HFFc6 (cell line): Measurements from ENCODE around the gene SLCO1A2. TPM values are rescaled to one million over a fixed set of nuclear protein-coding genes. Genes with fewer than 3 reads are reported as not detected.
"Not testable (repeated sequence)": the region's sequence is repeated elsewhere in the genome, so short reads cannot be mapped to it uniquely, and the experiment has no call there.

Experiments
- DNase-seq: peaks from one replicate; pipeline ENCODE4 v3.0.0-alpha.2; 2018
- H3K27ac Mint-ChIP-seq: 2 replicates; pipeline ENCODE4 v1.8.0; 2020; ENCODE audit warnings: mild to moderate bottlenecking, mixed read lengths
- H3K27me3 Mint-ChIP-seq: 2 replicates; pipeline ENCODE4 v1.8.0; 2021; ENCODE audit warnings: mild to moderate bottlenecking, moderate library complexity, mixed read lengths; ENCODE audit not compliant: insufficient read depth
- H3K36me3 Mint-ChIP-seq: 2 replicates; pipeline ENCODE4 v1.8.0; 2021; ENCODE audit warnings: low read depth, mixed read lengths
- H3K4me1 Mint-ChIP-seq: 2 replicates; pipeline ENCODE4 v1.8.0; 2020; ENCODE audit warnings: low read depth, mixed read lengths
- H3K4me3 Mint-ChIP-seq: 2 replicates; pipeline ENCODE4 v1.8.0; 2020; ENCODE audit warnings: mild to moderate bottlenecking, moderate library complexity, mixed read lengths
- H3K9me3 Mint-ChIP-seq: 2 replicates; pipeline ENCODE4 v1.8.0; 2020; ENCODE audit warnings: mild to moderate bottlenecking, mixed read lengths
- long read RNA-seq: library from polyadenylated mRNA; unstranded; transcript quantifications from one replicate; pipeline ENCODE4 v2.0.0, GENCODE V29; 2019
- total RNA-seq, 6 experiments: library from RNA; stranded (reverse); fragmentation: NEBNext Ultra II Directional; extraction: Animal tissue kit (Norgen Biotek cat#: 25700); gene quantifications; 2 replicates in 1 of 6; 3 replicates in 5 of 6; pipeline ENCODE4 v1.2.3, GENCODE V29; 2021
- TF ChIP-seq, protein P1 (sequence below): fragments of 200-600 bp; sonication (generic); IDR thresholded peaks from 2 replicates; pipeline ENCODE4 v1.5.0; 2021; ENCODE audit warnings: antibody characterized with exemption, mild to moderate bottlenecking

SLCO1A2 gene, protein sequence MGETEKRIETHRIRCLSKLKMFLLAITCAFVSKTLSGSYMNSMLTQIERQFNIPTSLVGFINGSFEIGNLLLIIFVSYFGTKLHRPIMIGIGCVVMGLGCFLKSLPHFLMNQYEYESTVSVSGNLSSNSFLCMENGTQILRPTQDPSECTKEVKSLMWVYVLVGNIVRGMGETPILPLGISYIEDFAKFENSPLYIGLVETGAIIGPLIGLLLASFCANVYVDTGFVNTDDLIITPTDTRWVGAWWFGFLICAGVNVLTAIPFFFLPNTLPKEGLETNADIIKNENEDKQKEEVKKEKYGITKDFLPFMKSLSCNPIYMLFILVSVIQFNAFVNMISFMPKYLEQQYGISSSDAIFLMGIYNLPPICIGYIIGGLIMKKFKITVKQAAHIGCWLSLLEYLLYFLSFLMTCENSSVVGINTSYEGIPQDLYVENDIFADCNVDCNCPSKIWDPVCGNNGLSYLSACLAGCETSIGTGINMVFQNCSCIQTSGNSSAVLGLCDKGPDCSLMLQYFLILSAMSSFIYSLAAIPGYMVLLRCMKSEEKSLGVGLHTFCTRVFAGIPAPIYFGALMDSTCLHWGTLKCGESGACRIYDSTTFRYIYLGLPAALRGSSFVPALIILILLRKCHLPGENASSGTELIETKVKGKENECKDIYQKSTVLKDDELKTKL
- total RNA-seq, result not detected
- long read RNA-seq, result 0 reads

DNA sequence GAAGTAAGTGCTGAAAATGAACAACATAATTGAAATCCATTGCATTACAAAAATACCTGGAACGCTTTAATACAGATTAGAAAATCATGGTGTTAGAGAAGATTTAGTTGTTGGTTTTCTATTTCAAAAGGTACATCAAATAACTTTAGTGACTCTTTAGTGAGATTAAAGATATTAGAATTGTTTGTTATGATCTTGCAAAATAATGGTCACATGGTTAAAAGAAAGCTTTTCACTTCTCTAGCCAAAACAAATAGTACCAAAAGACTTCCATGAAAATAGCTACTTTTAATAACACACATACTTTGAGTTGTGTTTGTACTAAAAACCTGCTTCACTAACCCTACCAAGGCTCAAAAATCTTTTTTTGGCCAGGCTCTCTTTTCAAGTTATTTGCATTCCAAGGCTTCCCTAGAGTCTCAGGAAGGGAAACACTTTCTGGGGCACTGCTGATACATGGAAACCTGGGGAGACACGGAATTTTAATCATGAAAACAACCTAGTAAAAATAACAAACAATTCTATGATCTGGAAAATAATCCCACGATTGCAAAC lies at the start of gene SLCO1A2:
Gene SLCO1A2 (minus strand): TSS at position 147 of the 555 bp plus-strand sequence. CDS start 270 bp downstream, outside the sequence.
- DNase-seq, result no peak
- peaks cover 18% of the 10 kb centered on the region for H3K9me3 Mint-ChIP-seq

DNA sequence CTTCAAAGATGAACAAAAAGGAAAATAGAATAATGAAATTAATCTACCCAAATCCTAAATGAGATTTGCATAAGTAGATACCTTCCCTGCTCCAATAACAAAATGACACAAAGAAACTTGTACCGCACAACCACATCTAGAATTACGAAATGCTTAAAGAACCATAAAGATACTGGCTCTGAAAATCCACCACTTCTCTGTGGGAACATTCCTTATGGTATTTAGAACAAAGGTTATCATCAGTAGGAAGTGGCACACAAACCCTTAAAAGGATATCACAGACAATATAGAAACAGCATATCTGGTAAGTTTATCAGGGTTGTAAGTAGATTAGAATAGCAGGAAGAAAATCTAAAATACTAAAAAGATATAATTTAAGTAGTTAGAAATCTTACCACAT lies 49.5 kb upstream of the SLCO1A2 start:
- Mint-ChIP-seq H3K4me1 (no peaks in the 10 kb centered on the region), H3K27ac (no peak overlapping the region), H3K27me3 (no peaks in the 10 kb centered on the region; the same call in 1 of the 2 replicates), H3K4me3 (no peak overlapping the region), H3K36me3 (no peaks in the 10 kb centered on the region), H3K9me3 (no peaks in the 10 kb centered on the region)
- DNase-seq, result no peak
- TF ChIP-seq, protein P1, sequence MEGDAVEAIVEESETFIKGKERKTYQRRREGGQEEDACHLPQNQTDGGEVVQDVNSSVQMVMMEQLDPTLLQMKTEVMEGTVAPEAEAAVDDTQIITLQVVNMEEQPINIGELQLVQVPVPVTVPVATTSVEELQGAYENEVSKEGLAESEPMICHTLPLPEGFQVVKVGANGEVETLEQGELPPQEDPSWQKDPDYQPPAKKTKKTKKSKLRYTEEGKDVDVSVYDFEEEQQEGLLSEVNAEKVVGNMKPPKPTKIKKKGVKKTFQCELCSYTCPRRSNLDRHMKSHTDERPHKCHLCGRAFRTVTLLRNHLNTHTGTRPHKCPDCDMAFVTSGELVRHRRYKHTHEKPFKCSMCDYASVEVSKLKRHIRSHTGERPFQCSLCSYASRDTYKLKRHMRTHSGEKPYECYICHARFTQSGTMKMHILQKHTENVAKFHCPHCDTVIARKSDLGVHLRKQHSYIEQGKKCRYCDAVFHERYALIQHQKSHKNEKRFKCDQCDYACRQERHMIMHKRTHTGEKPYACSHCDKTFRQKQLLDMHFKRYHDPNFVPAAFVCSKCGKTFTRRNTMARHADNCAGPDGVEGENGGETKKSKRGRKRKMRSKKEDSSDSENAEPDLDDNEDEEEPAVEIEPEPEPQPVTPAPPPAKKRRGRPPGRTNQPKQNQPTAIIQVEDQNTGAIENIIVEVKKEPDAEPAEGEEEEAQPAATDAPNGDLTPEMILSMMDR, result no peak

More for the DNA sequence above, at the start of gene SLCO1A2:
- H3K27ac Mint-ChIP-seq, result no peak within 1 kb of the TSS
- H3K27me3 Mint-ChIP-seq, result no peaks in the 10 kb centered on the region
- peaks cover 6% of the 10 kb centered on the region; the same call in 1 of the 2 replicates for H3K36me3 Mint-ChIP-seq
- TF ChIP-seq, protein P1, result no peak
- H3K4me3 Mint-ChIP-seq, result no peak within 1 kb of the TSS
- no peaks in the 10 kb centered on the region for H3K4me1 Mint-ChIP-seq

DNA sequence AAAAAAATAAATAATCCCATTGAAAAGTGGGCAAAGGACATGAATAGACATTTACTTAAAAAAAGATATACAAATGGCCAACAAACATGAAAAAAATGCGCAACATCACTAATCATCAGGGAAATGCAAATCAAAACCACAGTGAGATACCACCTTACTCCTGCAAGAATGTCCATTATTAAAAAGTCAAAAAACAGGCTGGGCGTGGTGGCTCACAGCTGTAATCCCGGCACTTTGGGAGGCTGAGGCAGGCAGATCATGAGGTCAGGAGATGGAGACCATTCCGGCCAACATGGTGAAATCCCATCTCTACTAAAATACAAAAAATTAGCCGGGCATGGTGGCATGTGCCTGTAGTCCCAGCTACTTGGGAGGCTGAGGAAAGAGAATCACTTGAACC lies 46.6 kb upstream of the SLCO1A2 start:
- not testable (repeated sequence) for H3K36me3 Mint-ChIP-seq, H3K27ac Mint-ChIP-seq, H3K4me3 Mint-ChIP-seq, H3K9me3 Mint-ChIP-seq, DNase-seq, H3K4me1 Mint-ChIP-seq, H3K27me3 Mint-ChIP-seq

DNA sequence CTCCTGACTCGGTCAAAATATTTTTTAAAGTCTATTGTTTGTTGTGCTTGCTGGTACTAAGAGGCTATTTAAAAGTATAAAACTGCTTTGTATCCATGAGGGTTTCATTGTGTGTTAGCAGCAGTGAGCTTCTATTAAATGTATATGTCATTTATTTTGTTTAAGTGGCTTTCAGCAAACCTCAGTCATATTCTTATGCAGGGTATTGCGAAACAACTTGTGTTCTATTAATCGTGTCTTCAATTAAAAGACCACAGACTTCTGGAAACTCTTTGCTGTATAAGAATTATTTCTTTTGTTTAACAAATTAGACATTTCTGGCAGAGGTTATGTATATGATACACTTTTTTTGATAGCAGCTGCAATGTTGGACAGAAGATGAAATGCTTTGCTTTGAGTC lies 44.5 kb upstream of the SLCO1A2 start:
- H3K27me3 Mint-ChIP-seq, result no peaks in the 10 kb centered on the region; the same call in none of the 2 replicates
- H3K36me3 Mint-ChIP-seq, result no peaks in the 10 kb centered on the region
- no peaks in the 10 kb centered on the region for H3K4me1 Mint-ChIP-seq
- H3K27ac Mint-ChIP-seq, result no peak overlapping the region
- H3K4me3 Mint-ChIP-seq, result no peak overlapping the region
- DNase-seq, result no peak
- no peaks in the 10 kb centered on the region for H3K9me3 Mint-ChIP-seq
- TF ChIP-seq, protein P1, result no peak

DNA sequence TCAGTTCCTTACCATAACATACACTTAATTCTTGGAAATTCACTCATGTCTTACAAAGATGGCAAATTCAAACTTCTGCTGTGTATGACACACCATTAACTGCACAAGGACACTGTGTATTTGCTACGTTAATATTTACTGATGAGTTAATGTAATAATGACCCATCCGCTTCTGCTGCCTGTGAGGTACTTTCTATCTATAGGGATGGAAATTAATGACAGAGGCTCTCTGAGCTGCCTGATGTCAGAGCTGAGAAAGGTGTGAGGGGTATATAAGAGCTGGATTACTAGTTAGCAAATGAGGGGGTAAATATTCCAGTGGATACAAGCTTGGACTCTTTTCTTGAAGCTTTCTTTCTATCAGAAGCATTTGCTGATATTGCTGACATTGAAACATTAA lies 37.9 kb upstream of the SLCO1A2 start, which contains the start of gene IAPP:
Gene IAPP (plus strand): TSS at position 301 of the 400 bp plus-strand sequence. CDS start 450 bp downstream, outside the sequence.
- no peak within 1 kb of the TSS for H3K4me3 Mint-ChIP-seq
- no peak for DNase-seq
- no peaks in the 10 kb centered on the region for H3K9me3 Mint-ChIP-seq
- no peaks in the 10 kb centered on the region for H3K36me3 Mint-ChIP-seq
- peaks cover 2% of the 10 kb centered on the region for H3K27me3 Mint-ChIP-seq
- peaks cover 18% of the 10 kb centered on the region for H3K4me1 Mint-ChIP-seq
- TF ChIP-seq, protein P1, result no peak
- no peak within 1 kb of the TSS for H3K27ac Mint-ChIP-seq
